Subcutaneous adipose tissue (tissue), 4 donors: ENCODE data around the gene GRAMD4. TPM values are rescaled to one million over a fixed set of nuclear protein-coding genes. Genes with fewer than 3 reads are reported as not detected.

Experiments used
- total RNA-seq, 4 donors: library from RNA; depleted of rRNA; stranded (reverse); fragments of >200 nt; gene quantifications; one replicate each; pipeline ENCODE4 v1.1.0, GENCODE V29; 2016
- TF ChIP-seq, protein P1 (sequence below): fragments of 450-650 bp; IDR thresholded peaks from one replicate; pipeline ENCODE4 v1.5.1; 2016; ENCODE audit warnings: low read depth, mild to moderate bottlenecking, control low read depth, antibody characterized with exemption, moderate library complexity

Gene GRAMD4
- total RNA-seq, 4 donors from 2014 or later = 9.9 to 39.4 (median 23.0) TPM

GRCh38 chr22:46699091-46699490 lies 78.9 kb downstream of the GRAMD4 start:
- TF ChIP-seq, protein P1, sequence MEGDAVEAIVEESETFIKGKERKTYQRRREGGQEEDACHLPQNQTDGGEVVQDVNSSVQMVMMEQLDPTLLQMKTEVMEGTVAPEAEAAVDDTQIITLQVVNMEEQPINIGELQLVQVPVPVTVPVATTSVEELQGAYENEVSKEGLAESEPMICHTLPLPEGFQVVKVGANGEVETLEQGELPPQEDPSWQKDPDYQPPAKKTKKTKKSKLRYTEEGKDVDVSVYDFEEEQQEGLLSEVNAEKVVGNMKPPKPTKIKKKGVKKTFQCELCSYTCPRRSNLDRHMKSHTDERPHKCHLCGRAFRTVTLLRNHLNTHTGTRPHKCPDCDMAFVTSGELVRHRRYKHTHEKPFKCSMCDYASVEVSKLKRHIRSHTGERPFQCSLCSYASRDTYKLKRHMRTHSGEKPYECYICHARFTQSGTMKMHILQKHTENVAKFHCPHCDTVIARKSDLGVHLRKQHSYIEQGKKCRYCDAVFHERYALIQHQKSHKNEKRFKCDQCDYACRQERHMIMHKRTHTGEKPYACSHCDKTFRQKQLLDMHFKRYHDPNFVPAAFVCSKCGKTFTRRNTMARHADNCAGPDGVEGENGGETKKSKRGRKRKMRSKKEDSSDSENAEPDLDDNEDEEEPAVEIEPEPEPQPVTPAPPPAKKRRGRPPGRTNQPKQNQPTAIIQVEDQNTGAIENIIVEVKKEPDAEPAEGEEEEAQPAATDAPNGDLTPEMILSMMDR = no peak

DNA sequence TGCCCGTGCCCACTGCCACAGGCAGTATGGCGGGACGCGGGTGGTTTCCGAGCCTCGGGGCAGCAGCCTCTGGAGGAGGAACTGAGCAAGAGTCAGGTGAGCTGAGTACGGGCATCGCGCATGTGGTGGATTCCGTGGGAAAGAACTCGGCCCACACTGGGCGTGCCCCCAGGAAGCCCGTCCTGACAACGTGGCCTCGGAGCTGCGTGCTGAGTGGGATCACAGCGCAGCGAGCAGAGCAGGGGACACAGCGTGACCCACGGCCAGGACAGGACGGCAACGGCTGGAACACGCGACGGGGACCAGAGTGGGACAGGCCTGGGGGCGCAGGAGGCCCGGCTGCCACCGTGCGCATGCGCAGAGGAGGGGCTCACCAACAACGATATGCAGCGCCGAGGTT lies 81.1 kb downstream of the GRAMD4 start:
- TF ChIP-seq, protein P1 = no peak

DNA sequence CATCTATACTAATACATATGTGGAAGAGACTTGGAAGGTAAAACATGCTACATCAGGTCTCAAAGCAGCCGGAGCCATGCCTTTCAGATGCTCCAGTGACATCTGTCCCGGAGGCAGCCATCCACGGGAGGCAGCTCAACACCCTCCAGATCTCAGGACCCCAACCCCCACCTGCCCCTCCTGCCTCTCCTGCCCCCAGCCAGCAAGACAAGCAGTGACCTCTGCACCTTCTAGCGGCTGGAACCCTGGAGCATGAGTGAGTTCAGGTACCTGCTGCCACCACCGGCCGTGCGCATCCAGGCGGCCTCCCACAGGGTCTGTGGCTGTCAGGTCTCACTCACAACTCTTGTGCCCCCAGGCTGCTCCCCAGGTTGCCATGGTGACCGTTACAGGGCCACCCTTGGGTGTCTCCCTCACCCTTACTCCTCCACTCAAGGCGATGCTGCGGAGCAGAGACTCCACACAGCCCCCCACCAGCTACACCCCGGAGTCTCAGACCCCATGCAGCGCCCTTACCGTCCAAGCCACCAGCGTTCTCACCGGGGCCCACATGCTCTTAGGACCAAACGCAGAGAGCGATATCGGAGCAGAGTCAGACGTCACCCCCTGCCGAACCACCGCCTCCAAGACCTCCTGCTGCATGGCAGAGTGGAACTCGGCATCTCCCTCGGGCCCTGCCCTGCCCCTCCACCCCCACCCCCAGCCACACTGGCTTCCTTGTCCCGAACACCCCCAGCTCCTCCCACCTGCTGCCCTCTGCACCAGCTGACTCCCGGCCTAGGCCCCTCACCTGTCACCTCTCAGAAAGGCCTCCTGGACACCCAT lies 83.2 kb downstream of the GRAMD4 start:
- TF ChIP-seq, protein P1 = no peak

- TF ChIP-seq, protein P1 = no peak
These were observed 83.8 kb downstream of the GRAMD4 start for GRCh38 chr22:46703996-46704370.

DNA sequence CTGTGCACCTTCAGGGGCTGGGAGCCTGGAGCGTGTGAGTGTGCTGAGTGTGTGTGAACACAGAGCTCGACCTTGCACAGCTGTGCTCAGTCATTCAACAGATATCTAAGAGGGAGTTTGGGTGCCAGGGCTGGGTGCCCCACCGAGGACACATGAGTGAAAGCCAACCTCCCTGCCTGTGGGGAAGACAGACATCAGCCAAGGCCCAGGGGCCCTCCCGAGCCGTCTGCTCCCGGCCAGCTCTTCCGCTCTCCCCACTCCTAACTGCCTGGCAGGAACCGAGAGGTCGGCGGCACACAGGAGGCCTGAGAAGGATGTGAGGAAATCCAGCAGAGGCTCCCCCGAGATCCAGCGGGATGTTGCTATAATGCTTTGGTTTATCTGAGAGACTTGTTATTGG lies 85.9 kb downstream of the GRAMD4 start:
- TF ChIP-seq, protein P1 = no peak

GRCh38 chr22:46707305-46707704 lies 87.1 kb downstream of the GRAMD4 start:
- TF ChIP-seq, protein P1 = no peak

DNA sequence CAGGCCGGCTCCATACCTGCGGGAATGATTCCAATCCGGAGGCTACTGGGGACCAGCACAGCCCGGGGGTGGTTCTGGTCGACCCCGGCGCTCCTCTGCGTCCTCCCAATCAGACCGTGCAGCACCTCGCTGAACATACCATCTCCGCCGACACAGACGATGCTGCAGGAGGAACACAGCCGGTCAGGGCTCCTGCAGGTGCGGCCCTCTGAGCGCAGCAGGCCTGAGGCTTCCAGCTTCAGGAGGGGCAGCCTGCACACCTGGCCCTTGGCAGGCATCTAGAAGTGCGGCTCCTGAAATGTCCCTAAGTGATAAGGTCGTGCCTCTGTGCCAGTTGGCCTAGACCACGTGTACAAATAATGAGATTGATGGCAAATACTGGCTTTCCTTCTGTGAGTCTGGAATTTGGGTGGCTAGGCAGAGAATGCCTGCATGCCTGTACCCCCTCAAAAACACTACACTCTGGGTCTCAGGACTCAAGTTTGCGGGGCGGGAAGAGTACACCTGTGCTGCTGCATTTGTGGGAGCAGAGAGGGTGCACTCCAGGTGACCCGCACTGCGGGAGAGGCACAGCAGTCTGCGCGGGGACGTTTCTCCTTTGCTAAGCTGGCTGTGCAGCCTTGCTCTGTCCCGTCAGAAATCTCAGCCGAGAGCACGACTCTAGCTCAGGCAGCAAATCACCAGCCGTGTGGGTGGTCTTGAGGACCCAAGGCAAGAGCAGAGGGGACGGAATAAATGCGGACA lies 87.8 kb downstream of the GRAMD4 start:
- TF ChIP-seq, protein P1 = no peak
